Right lobe of liver (tissue), 6 donors: ENCODE results near the gene COPZ1. TPM values are rescaled to one million over a fixed set of nuclear protein-coding genes. Genes with fewer than 3 reads are reported as not detected.
A peak's percentile ranks its signal among the peaks of the same experiment; 100 is the strongest.
"Not testable (repeated sequence)": the region's sequence is repeated elsewhere in the genome, so short reads cannot be mapped to it uniquely, and the experiment has no call there.

Experiments used
- ATAC-seq, 4 donors: fragments of 200-7000 bp; cut with Tn5 transposase; one replicate each; pipeline ENCODE4 v1.9.1; 2020; ENCODE audit warnings: mild to moderate bottlenecking in 4 of 4, moderate library complexity in 4 of 4
- DNase-seq, 3 donors: peaks; one replicate each; pipeline ENCODE4 v3.0.0-alpha.2; 2020
- H3K27ac ChIP-seq, 3 donors: fragments of 200-600 bp; one replicate each; pipeline ENCODE4 v1.8.0; 2022
- H3K27me3 ChIP-seq, 2 donors: fragments of 200-600 bp; one replicate each; pipeline ENCODE4 v1.8.0; 2022
- H3K36me3 ChIP-seq, 4 donors: fragments of 200-600 bp; sonication (generic) in 1 of 4; one replicate each; pipeline versions ENCODE4 v1.5.1 to v1.8.0; 2017 to 2022; ENCODE audit warnings: control low read depth in 1 of 4
- H3K4me1 ChIP-seq, 4 donors: fragments of 200-600 bp; sonication (generic) in 1 of 4; one replicate each; pipeline versions ENCODE4 v1.5.1 to v1.8.0; 2017 to 2022; ENCODE audit warnings: control low read depth in 1 of 4
- H3K4me3 ChIP-seq, 3 donors: fragments of 200-600 bp; one replicate each; pipeline ENCODE4 v1.8.0; 2022
- H3K9me3 ChIP-seq, 4 donors: fragments of 200-600 bp; sonication (generic) in 1 of 4; one replicate each; pipeline versions ENCODE4 v1.5.1 to v1.8.0; 2017 to 2022; ENCODE audit warnings: control low read depth in 1 of 4
- POLR2A ChIP-seq: fragments of 450-650 bp; IDR thresholded peaks from one replicate; pipeline ENCODE4 v1.6.1; 2017; ENCODE audit warnings: antibody characterized with exemption, mild to moderate bottlenecking
- WGBS: methylation state at CpG from one replicate; pipeline ENCODE4 v1.1.6; 2018; ENCODE audit warnings: low coverage, low lambda C conversion rate; ENCODE audit not compliant: insufficient coverage; ENCODE audit errors: missing lambda C conversion rate; 5-methylcytosine and 5-hydroxymethylcytosine counted together
- intact Hi-C, 2 donors: fragments of 100-400 bp; cut with DNase I; formaldehyde crosslinking; loops; one replicate each; pipeline versions ENCODE4 v1.11.2 to v1.14.1; 2022
- total RNA-seq, 6 experiments: library from RNA; depleted of rRNA in 2 of 6; stranded (reverse); fragments of >200 nt in 2 of 6; fragmentation: NEBNext Ultra II Directional in 3 of 6; extraction: Animal tissue kit (Norgen Biotek cat#: 25700) in 3 of 6; gene quantifications; one replicate each; pipeline versions ENCODE4 v1.1.0 to v1.2.4, GENCODE V29; 2016 to 2023
- TF ChIP-seq, protein P1 (sequence below), 4 donors: fragments of 200-600 bp in 3 of 4; fragments of 450-650 bp in 1 of 4; IDR thresholded peaks; one replicate each; pipeline versions ENCODE4 v1.5.1 to v1.8.0; 2016 to 2022; ENCODE audit warnings: antibody characterized with exemption in 4 of 4, mild to moderate bottlenecking in 2 of 4
- donor health status: DM: no; HTN: yes; CAD: no.
- donor health status: DM: no; HTN: no; CAD: no.
- donor health status: DM: no; HTN: no; CAD: no.
- donor health status: DM: no; HTN: yes; CAD: no.
- donor health status: DM: no; HTN: yes; CAD: no.

COPZ1 gene
- total RNA-seq, 6 experiments from 2014 or later, result 67.3 to 89.2 (median 74.9) TPM

DNA sequence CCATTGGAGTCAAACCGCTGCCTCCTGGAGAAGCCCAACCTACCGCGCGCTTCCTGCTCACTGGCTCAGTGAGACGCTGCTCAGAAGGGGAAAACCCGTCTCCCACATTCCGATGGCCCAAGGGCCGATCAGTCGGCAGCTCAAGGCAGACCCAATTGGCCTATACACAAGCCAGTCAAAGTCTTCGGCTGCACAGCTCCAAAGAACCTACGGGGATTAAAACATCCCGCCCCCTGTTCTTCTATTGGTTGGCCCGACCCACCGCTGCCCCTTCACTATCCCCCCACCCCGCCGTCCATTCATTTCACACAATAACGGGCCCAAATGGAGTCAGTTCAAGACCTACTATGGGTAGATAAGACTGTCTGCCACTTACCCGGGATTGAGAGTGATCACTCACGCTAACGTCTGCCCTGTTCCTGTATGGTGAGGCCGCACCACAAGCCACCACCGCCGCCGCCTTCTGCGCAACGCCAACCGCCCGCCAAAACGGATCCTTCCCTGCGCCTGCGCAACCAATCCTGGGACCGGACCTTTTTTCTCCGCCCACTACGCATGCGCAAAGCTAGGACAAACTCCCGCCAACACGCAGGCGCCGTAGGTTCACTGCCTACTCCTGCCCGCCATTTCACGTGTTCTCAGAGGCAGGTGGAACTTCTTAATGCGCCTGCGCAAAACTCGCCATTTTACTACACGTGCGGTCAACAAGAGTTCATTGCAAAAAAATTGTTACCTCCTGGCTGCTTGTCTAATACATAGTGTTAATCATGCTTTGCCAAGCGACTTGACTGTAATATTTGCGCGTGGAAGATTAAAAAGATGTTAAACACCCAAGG is 45.1 kb upstream of the COPZ1 start, which contains the start of gene CBX5:
Gene CBX5 (minus strand): TSS at position 491 of the 836 bp plus-strand sequence. CDS start 22,472 bp downstream, outside the sequence.
- ATAC-seq, result peak; percentile 81 to 91 (median 84)
- H3K27ac ChIP-seq, result peak within 1 kb of the TSS; percentile 73 to 92 (median 90)
- no peaks in the 10 kb centered on the region for H3K9me3 ChIP-seq
- peak within 1 kb of the TSS; percentile 66 to 90 (median 72) for H3K4me3 ChIP-seq
- peaks cover 12 to 31% (median 26%) of the 10 kb centered on the region in 4 donors for H3K36me3 ChIP-seq
- TF ChIP-seq, protein P1, sequence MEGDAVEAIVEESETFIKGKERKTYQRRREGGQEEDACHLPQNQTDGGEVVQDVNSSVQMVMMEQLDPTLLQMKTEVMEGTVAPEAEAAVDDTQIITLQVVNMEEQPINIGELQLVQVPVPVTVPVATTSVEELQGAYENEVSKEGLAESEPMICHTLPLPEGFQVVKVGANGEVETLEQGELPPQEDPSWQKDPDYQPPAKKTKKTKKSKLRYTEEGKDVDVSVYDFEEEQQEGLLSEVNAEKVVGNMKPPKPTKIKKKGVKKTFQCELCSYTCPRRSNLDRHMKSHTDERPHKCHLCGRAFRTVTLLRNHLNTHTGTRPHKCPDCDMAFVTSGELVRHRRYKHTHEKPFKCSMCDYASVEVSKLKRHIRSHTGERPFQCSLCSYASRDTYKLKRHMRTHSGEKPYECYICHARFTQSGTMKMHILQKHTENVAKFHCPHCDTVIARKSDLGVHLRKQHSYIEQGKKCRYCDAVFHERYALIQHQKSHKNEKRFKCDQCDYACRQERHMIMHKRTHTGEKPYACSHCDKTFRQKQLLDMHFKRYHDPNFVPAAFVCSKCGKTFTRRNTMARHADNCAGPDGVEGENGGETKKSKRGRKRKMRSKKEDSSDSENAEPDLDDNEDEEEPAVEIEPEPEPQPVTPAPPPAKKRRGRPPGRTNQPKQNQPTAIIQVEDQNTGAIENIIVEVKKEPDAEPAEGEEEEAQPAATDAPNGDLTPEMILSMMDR (IDR thresholded peaks at IDR 0.05), result no peak
- TF ChIP-seq POLR2A, result peak; percentile 92
- under 1% methylated on average over 36 of the region's 49 CpGs for WGBS
- DNase-seq, result peak; percentile 99
- peaks cover 0 to 41% (median 17%) of the 10 kb centered on the region in 4 donors for H3K4me1 ChIP-seq
- intact Hi-C loops, result no loop called here
- H3K27me3 ChIP-seq, result no peaks in the 10 kb centered on the region

GRCh38 chr12:54280468-54281260 is 44.3 kb upstream of the COPZ1 start, which contains the start of gene HNRNPA1:
Gene HNRNPA1 (plus strand): TSS chr12:54280726. CDS start chr12:54280808, 82 bp downstream.
- intact Hi-C loops, result no loop called here
- peaks cover 0 to 47% (median 17%) of the 10 kb centered on the region in 4 donors for H3K4me1 ChIP-seq
- peak; percentile 86 to 94 (median 90) for ATAC-seq
- peak within 1 kb of the TSS; percentile 66 to 90 (median 72) for H3K4me3 ChIP-seq
- peaks cover 12 to 39% (median 32%) of the 10 kb centered on the region in 4 donors for H3K36me3 ChIP-seq
- TF ChIP-seq, protein P1 (IDR thresholded peaks at IDR 0.05), result no peak
- peak; percentile 98 for TF ChIP-seq POLR2A
- DNase-seq, result peak; percentile 90 to 97 (median 95)
- WGBS, result under 1% methylated on average over 48 of the region's 48 CpGs
- H3K27me3 ChIP-seq, result no peaks in the 10 kb centered on the region
- peak within 1 kb of the TSS; percentile 73 to 92 (median 90) for H3K27ac ChIP-seq
- H3K9me3 ChIP-seq, result no peaks in the 10 kb centered on the region

GRCh38 chr12:54281261-54281638 is 43.7 kb upstream of the COPZ1 start:
- H3K27me3 ChIP-seq, H3K9me3 ChIP-seq, DNase-seq, intact Hi-C loops, ATAC-seq: not testable (repeated sequence)
- Histone ChIP-seq H3K27ac (peak overlapping the region; percentile 73 to 92 (median 90)), H3K4me3 (peak overlapping the region; percentile 66 to 90 (median 72)), H3K36me3 (peaks cover 12 to 44% (median 35%) of the 10 kb centered on the region in 4 donors), H3K4me1 (peaks cover 0 to 51% (median 17%) of the 10 kb centered on the region in 4 donors)
- 0% methylated on average over 10 of the region's 10 CpGs for WGBS

DNA sequence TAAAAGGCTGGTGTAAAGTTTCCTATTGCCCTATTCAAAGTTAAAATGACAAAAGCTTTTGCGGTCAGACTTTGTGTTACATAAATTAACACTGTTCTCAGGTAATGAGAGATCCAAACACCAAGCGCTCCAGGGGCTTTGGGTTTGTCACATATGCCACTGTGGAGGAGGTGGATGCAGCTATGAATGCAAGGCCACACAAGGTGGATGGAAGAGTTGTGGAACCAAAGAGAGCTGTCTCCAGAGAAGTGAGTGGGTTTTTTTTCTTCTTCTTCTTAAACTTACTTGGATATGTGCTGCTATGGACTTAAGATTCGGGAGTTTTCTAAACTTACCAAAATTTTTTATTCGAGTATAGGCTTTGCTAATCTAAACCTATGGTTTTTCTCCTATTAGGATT is 43.2 kb upstream of the COPZ1 start:
- 16% methylated on average over 4 of the region's 4 CpGs for WGBS
- H3K36me3 ChIP-seq, result peaks cover 12 to 49% (median 39%) of the 10 kb centered on the region in 4 donors
- H3K9me3 ChIP-seq, DNase-seq, H3K27me3 ChIP-seq, ATAC-seq, intact Hi-C loops: not testable (repeated sequence)
- peak overlapping the region in 2 of 3 donors; percentile 73 to 90 for H3K27ac ChIP-seq
- peaks cover 0 to 52% (median 17%) of the 10 kb centered on the region in 4 donors for H3K4me1 ChIP-seq
- peak overlapping the region; percentile 66 to 90 (median 72) for H3K4me3 ChIP-seq

GRCh38 chr12:54282949-54283593 is 41.9 kb upstream of the COPZ1 start:
- no peaks in the 10 kb centered on the region for H3K9me3 ChIP-seq
- DNase-seq, result peak in 1 of 3 donors; percentile 36
- TF ChIP-seq, protein P1 (IDR thresholded peaks at IDR 0.05), result no peak
- no peak for TF ChIP-seq POLR2A
- H3K36me3 ChIP-seq, result peaks cover 19 to 63% (median 50%) of the 10 kb centered on the region in 4 donors
- H3K4me3 ChIP-seq, result peak overlapping the region in 1 of 3 donors; percentile 0
- ATAC-seq, result no peak
- 44% methylated on average over 9 of the region's 11 CpGs for whole genome bisulfite sequencing
- H3K27me3 ChIP-seq, result no peaks in the 10 kb centered on the region
- peaks cover 0 to 50% (median 15%) of the 10 kb centered on the region in 4 donors for H3K4me1 ChIP-seq
- intact Hi-C loops, result no loop called here
- no peak overlapping the region for H3K27ac ChIP-seq

DNA sequence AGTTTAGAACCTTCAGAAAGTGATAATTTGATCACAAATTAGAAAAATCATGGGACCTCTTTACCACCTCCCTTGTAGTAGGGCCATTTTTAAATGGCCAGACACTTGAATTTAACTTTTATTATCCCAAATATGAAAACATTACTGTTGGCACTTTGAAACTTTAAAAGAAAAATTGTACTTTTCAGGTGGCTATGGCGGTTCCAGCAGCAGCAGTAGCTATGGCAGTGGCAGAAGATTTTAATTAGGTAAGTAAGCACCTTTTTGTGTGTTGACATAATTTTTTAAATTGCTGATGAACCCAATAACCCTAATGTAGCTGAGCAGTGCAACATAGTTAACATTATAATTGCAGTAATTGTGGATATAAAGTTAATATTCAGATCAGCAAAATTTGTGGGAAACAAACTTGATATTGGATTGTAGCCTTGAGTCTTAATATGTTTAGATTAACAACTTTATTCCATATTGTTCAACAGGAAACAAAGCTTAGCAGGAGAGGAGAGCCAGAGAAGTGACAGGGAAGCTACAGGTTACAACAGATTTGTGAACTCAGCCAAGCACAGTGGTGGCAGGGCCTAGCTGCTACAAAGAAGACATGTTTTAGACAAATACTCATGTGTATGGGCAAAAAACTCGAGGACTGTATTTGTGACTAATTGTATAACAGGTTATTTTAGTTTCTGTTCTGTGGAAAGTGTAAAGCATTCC is 40.7 kb upstream of the COPZ1 start:
- peaks cover 19 to 63% (median 50%) of the 10 kb centered on the region in 4 donors for H3K36me3 ChIP-seq

More for the DNA sequence above, 40.7 kb upstream of the COPZ1 start:
- WGBS, result 43% methylated on average over 2 of the region's 2 CpGs
- H3K27me3 ChIP-seq, H3K4me3 ChIP-seq, H3K9me3 ChIP-seq, DNase-seq, ATAC-seq, intact Hi-C loops, H3K27ac ChIP-seq: not testable (repeated sequence)
- peaks cover 0 to 41% (median 11%) of the 10 kb centered on the region in 4 donors for H3K4me1 ChIP-seq
